Panc1 (cell line): ENCODE measurements around the gene CLK4. TPM values are rescaled to one million over a fixed set of nuclear protein-coding genes. Genes with fewer than 3 reads are reported as not detected.

Experiments
- ATAC-seq: fragments of 200-7000 bp; cut with Tn5 transposase; 2 replicates; pipeline ENCODE4 v1.9.1; 2020; ENCODE audit warnings: mild to moderate bottlenecking, moderate library complexity
- BruUV-seq: library from RNA; stranded (reverse); fragments of 400-500 nt; replicated peaks from 2 replicates; lab custom pipeline; 2021; lab: Mats Ljungman, UMichigan
- CTCF ChIA-PET: fragments of 300-600 bp; sonication (Branson Sonifier 250); formaldehyde crosslinking; loops from one replicate; lab custom pipeline; 2022; ENCODE audit warnings: antibody characterized with exemption; lab: Charles Lee
- POLR2A ChIA-PET: fragments of 300-600 bp; sonication (Branson Sonifier 250); formaldehyde crosslinking; loops from one replicate; lab custom pipeline; 2022; ENCODE audit warnings: antibody characterized with exemption; lab: Charles Lee
- DNase-seq: peaks from one replicate; pipeline ENCODE4 v3.0.0-alpha.2; 2010; ENCODE audit warnings: low read depth, low spot score
- H3K27ac ChIP-seq: 2 replicates; pipeline ENCODE4 v1.5.1; 2011; ENCODE audit warnings: mild to moderate bottlenecking, low read length, inconsistent platforms
- H3K27me3 ChIP-seq: fragments of 200-500 bp; sonication (Bioruptor generic); 2 replicates; pipeline ENCODE4 v1.6.0; 2014; ENCODE audit warnings: low read length, inconsistent platforms; ENCODE audit not compliant: control insufficient read depth, insufficient read depth
- H3K36me3 ChIP-seq: fragments of 200-500 bp; sonication (Bioruptor generic); 2 replicates; pipeline ENCODE4 v1.5.1; 2014; ENCODE audit warnings: inconsistent platforms, mild to moderate bottlenecking, low read length, moderate library complexity; ENCODE audit not compliant: control insufficient read depth, insufficient read depth
- H3K4me1 ChIP-seq: 2 replicates; pipeline ENCODE4 v1.5.1; 2011; ENCODE audit warnings: inconsistent platforms, mild to moderate bottlenecking, low read length, moderate library complexity; ENCODE audit not compliant: control insufficient read depth, insufficient read depth
- H3K4me3 ChIP-seq, 2 experiments: 2 replicates each; pipeline ENCODE4 v1.5.1; 2011 to 2012; ENCODE audit warnings: low read depth in 2 of 2, low read length in 2 of 2, mild to moderate bottlenecking in 2 of 2, inconsistent platforms in 1 of 2, moderate library complexity in 1 of 2
- H3K9me3 ChIP-seq: fragments of 200-500 bp; sonication (Bioruptor generic); 2 replicates; pipeline ENCODE4 v1.5.1; 2014; ENCODE audit warnings: low read depth, mild to moderate bottlenecking, inconsistent platforms, low read length, moderate library complexity; ENCODE audit not compliant: control insufficient read depth, insufficient read depth
- POLR2AphosphoS5 ChIP-seq: IDR thresholded peaks from 2 replicates; pipeline ENCODE4 v1.6.1; 2012; ENCODE audit warnings: mild to moderate bottlenecking, low read depth, low read length, moderate library complexity
- REST ChIP-seq, 2 experiments: IDR thresholded peaks; 2 replicates each; pipeline ENCODE4 v1.6.1; 2011 to 2012; ENCODE audit warnings: low read depth in 2 of 2, control low read depth in 1 of 2, low read length in 1 of 2, mild to moderate bottlenecking in 1 of 2, moderate library complexity in 1 of 2; ENCODE audit not compliant: insufficient read depth in 1 of 2
- SIN3A ChIP-seq: IDR thresholded peaks from 2 replicates; pipeline ENCODE4 v1.6.1; 2012; ENCODE audit warnings: low read depth, mild to moderate bottlenecking, low read length, moderate library complexity, borderline replicate concordance; ENCODE audit not compliant: insufficient read depth
- TCF7L2 ChIP-seq: IDR thresholded peaks from 2 replicates; pipeline ENCODE4 v1.6.1; 2011; ENCODE audit warnings: mild to moderate bottlenecking, low read depth, low read length, inconsistent platforms
- in situ Hi-C: cut with HindIII; loops from 2 replicates; pipeline ENCODE4 v1.10.0; 2016; ENCODE audit warnings: low sequenced_read_pairs, low pct_unique_long_range_greater_than_20kb
- intact Hi-C: fragments of 100-400 bp; cut with micrococcal nuclease; formaldehyde crosslinking; loops from one replicate; pipeline ENCODE4 v1.10.0; 2022; ENCODE audit not compliant: unreplicated experiment
- total RNA-seq: library from RNA; stranded (reverse); gene quantifications from one replicate; pipeline ENCODE4 v1.2.1, GENCODE V29; 2021; ENCODE audit not compliant: unreplicated experiment
- TF ChIP-seq, protein P1 (sequence below): fragments of 450-650 bp; IDR thresholded peaks from 2 replicates; pipeline ENCODE4 v1.5.1; 2017; ENCODE audit warnings: mild to moderate bottlenecking

The CLK4 gene
- total RNA-seq, 1 experiment from 2014 or later: 23.4 TPM

GRCh38 chr5:178564811-178565550, 61.9 kb downstream of the CLK4 start:
- no peak for ATAC-seq
- no peak for DNase-seq
- intact Hi-C loops: no loop called here
- Histone ChIP-seq H3K27me3 (no peaks in the 10 kb centered on the region; the same call in 1 of the 2 replicates), H3K4me3 (no peak overlapping the region), H3K27ac (no peak overlapping the region), H3K36me3 (no peaks in the 10 kb centered on the region), H3K4me1 (no peaks in the 10 kb centered on the region), H3K9me3 (no peaks in the 10 kb centered on the region)
- BruUV-seq: no TSS peak
- POLR2A ChIA-PET: no interaction called here
- in situ Hi-C loops: no loop called here
- CTCF ChIA-PET: no interaction called here
- TF ChIP-seq TCF7L2: no peak
- TF ChIP-seq, protein P1, sequence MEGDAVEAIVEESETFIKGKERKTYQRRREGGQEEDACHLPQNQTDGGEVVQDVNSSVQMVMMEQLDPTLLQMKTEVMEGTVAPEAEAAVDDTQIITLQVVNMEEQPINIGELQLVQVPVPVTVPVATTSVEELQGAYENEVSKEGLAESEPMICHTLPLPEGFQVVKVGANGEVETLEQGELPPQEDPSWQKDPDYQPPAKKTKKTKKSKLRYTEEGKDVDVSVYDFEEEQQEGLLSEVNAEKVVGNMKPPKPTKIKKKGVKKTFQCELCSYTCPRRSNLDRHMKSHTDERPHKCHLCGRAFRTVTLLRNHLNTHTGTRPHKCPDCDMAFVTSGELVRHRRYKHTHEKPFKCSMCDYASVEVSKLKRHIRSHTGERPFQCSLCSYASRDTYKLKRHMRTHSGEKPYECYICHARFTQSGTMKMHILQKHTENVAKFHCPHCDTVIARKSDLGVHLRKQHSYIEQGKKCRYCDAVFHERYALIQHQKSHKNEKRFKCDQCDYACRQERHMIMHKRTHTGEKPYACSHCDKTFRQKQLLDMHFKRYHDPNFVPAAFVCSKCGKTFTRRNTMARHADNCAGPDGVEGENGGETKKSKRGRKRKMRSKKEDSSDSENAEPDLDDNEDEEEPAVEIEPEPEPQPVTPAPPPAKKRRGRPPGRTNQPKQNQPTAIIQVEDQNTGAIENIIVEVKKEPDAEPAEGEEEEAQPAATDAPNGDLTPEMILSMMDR: no peak

DNA sequence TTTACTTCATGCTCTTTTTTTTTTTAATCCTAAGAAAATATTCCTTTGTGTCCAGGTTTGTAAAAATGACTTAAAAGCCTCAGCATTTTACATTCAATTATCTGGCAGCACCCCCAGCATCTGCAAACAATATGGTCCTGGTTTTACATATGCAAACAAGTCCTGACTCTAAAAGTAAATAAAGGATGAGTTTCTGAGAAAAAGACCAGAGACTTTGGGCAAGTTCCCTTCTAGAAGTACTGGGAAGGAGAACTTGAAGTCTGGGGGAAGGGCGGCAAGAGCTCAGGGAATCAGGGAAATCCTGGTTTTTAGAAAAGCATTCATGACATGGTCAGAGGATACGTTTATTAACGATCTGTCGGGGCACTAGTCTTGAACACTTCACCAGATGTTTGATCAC, 62.5 kb downstream of the CLK4 start:
- TF ChIP-seq POLR2AphosphoS5 (no peak), SIN3A (no peak), TCF7L2 (no peak), REST (IDR thresholded peaks at IDR 0.05; ENCODE audit: insufficient read depth in 1 of 2, low read depth in 2 of 2, low read length in 1 of 2) (no peak)
- TF ChIP-seq, protein P1: no peak
- DNase-seq (no peak), ATAC-seq (no peak)
- Histone ChIP-seq H3K4me1 (no peaks in the 10 kb centered on the region), H3K9me3 (no peaks in the 10 kb centered on the region), H3K4me3 (no peak overlapping the region), H3K36me3 (no peaks in the 10 kb centered on the region), H3K27me3 (no peaks in the 10 kb centered on the region; the same call in 1 of the 2 replicates), H3K27ac (no peak overlapping the region)
- in situ Hi-C loops: no loop called here
- ChIA-PET CTCF (no interaction called here), POLR2A (no interaction called here)
- intact Hi-C loops: no loop called here
- no TSS peak for BruUV-seq
